HG02759 (cell line): ENCODE data around the gene CD46.

Experiments used
- ATAC-seq: cut with Tn5 transposase; IDR thresholded peaks from one replicate; pipeline ENCODE4 v1.9.1; 2021; ENCODE audit warnings: mild to moderate bottlenecking, moderate library complexity; ENCODE audit not compliant: unreplicated experiment

Gene CD46

GRCh38 chr1:207844371-207844770 is 92.5 kb downstream of the CD46 start:
- no peak for ATAC-seq
